ENCODE results near the gene SPIB. TPM values are rescaled to one million over a fixed set of nuclear protein-coding genes. Genes with fewer than 3 reads are reported as not detected.

Gene SPIB
- total RNA-seq, 1 donor from 2014 or later = not detected

GRCh38 chr19:50378863-50379236 lies 39.9 kb upstream of the SPIB start:
- no peak overlapping the region for H3K4me3 ChIP-seq (ENCODE audit: low read depth, low read length)
- no peak for DNase-seq (ENCODE audit: low read depth)
- TF ChIP-seq, protein P1, sequence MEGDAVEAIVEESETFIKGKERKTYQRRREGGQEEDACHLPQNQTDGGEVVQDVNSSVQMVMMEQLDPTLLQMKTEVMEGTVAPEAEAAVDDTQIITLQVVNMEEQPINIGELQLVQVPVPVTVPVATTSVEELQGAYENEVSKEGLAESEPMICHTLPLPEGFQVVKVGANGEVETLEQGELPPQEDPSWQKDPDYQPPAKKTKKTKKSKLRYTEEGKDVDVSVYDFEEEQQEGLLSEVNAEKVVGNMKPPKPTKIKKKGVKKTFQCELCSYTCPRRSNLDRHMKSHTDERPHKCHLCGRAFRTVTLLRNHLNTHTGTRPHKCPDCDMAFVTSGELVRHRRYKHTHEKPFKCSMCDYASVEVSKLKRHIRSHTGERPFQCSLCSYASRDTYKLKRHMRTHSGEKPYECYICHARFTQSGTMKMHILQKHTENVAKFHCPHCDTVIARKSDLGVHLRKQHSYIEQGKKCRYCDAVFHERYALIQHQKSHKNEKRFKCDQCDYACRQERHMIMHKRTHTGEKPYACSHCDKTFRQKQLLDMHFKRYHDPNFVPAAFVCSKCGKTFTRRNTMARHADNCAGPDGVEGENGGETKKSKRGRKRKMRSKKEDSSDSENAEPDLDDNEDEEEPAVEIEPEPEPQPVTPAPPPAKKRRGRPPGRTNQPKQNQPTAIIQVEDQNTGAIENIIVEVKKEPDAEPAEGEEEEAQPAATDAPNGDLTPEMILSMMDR (conservative IDR thresholded peaks at IDR 0.05; ENCODE audit: low read depth, low read length) = no peak

- no peak overlapping the region for H3K4me3 ChIP-seq (ENCODE audit: low read depth, low read length)
- no peak for DNase-seq (ENCODE audit: low read depth)
Observed at GRCh38 chr19:50379602-50380001, 39.1 kb upstream of the SPIB start.

DNA sequence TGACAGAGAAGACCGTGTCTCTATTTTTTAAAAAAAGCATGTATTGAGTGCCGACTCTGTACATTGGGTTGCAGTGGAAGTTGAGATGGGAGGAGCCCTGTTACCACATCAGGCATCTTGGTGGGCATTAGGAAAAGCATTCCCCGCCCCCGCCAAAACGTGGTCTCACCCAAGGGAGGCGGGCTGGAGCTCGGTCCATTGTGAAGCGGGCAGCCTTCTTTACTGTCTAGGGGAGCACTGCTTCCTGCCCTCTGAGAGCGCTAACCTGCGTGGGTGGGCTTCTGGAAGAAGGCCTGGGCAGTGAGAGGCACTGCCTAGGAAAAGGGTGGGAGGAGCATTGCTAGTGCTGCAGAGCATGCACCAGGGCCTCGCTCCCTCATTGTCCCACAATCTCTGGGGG lies 38.6 kb upstream of the SPIB start:
- no peak for DNase-seq (ENCODE audit: low read depth)
- TF ChIP-seq, protein P1 (conservative IDR thresholded peaks at IDR 0.05; ENCODE audit: low read depth, low read length) = no peak
- H3K4me3 ChIP-seq (ENCODE audit: low read depth, low read length) = no peak overlapping the region

More at GRCh38 chr19:50379602-50380001, 39.1 kb upstream of the SPIB start:
- TF ChIP-seq, protein P1 (conservative IDR thresholded peaks at IDR 0.05; ENCODE audit: low read depth, low read length) = no peak

DNA sequence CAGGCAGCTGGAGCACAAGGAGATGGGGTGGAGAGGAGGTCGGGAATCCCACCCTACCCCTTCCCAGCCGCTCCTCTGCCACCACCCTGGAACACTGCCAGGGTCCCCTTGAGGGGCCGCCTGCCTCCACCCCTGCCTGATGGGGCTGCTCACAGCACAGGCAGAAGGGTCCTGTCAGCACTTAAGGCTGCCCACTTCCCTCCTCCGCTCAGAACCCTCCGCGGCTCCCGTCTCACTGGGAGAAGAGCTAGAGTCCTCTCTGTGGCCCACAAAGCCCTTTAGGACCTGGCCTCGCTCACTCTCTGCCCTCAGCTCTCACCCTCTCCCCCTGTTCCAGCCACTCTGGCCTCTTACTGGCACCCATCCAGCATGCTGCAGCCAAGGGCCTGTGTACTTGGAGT lies 38.0 kb upstream of the SPIB start:
- DNase-seq (ENCODE audit: low read depth) = no peak
- H3K4me3 ChIP-seq (ENCODE audit: low read depth, low read length) = no peak overlapping the region
- TF ChIP-seq, protein P1 (conservative IDR thresholded peaks at IDR 0.05; ENCODE audit: low read depth, low read length) = no peak

DNA sequence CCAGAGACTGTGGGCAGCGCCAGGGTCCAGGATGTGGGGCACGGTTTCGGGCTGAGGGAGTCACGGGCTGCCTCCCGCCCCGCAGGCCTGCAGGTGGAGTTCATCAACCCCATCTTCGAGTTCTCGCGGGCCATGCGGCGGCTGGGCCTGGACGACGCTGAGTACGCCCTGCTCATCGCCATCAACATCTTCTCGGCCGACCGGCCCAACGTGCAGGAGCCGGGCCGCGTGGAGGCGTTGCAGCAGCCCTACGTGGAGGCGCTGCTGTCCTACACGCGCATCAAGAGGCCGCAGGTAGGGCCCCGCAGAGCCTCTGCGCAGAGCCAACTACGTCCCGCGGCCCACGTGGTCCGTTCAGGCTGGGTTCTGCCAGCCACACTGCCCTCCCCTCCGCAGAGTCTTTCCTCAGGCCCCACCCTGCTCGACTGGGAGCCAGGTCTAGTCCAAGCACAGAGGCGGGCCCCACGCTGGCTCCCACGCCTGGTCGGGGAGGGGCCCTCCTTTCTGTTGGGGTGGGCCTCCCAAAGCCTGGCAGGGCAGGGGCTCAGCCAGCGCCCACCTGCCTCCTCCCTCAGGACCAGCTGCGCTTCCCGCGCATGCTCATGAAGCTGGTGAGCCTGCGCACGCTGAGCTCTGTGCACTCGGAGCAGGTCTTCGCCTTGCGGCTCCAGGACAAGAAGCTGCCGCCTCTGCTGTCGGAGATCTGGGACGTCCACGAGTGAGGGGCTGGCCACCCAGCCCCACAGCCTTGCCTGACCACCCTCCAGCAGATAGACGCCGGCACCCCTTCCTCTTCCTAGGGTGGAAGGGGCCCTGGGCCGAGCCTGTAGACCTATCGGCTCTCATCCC lies 36.6 kb upstream of the SPIB start:
- TF ChIP-seq, protein P1 (conservative IDR thresholded peaks at IDR 0.05; ENCODE audit: low read depth, low read length) = no peak
- no peak for DNase-seq (ENCODE audit: low read depth)
- H3K4me3 ChIP-seq (ENCODE audit: low read depth, low read length) = no peak overlapping the region

GRCh38 chr19:50383001-50383851 lies 35.5 kb upstream of the SPIB start:
- H3K4me3 ChIP-seq (ENCODE audit: low read depth, low read length) = peak overlapping the region; percentile 80
- DNase-seq (ENCODE audit: low read depth) = no peak
- TF ChIP-seq, protein P1 (conservative IDR thresholded peaks at IDR 0.05; ENCODE audit: low read depth, low read length) = no peak
